Measurements from ENCODE around the gene ADAMTS17. TPM values are rescaled to one million over a fixed set of nuclear protein-coding genes. Genes with fewer than 3 reads are reported as not detected.

ADAMTS17 gene
- total RNA-seq, 1 experiment from 2014 or later, result 1.6 TPM

DNA sequence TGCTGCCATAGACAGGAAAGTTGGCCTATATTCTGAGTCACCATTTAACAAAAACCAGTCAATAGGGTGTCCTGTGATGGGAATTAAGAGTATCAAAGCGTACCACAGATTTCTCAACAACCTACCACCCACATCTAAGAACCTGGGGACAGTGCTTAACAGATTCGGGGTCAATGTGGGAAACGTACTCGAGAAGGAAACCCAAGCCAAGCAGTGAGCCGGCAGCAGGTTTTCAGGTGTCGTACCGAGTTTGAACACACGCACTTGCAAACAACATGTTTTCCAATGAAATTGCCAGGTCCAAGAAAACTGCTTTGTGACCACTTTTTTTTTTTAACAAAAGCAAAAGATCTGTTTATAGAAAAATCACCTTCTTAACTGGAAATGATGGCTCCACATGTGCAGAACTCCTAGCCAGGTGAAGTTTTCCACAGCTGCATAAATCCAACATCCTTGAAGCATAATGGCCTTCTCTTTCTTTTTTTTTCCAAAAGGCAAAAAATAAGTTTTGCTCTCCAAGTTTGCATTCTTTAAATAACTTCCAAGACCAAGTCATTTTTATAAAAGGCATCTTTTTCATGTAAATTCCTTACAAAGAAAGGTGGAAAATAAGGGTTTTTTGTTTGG is 45.7 kb downstream of the ADAMTS17 start:
- Histone ChIP-seq H3K4me3 (ENCODE audit: low read depth in 2 of 2, low read length in 2 of 2) (no peak overlapping the region), H3K9me3 (ENCODE audit: control insufficient read depth, insufficient read depth, low read depth, low read length) (no peaks in the 10 kb centered on the region), H3K27me3 (ENCODE audit: control insufficient read depth, insufficient read depth, low read length) (no peaks in the 10 kb centered on the region), H3K36me3 (ENCODE audit: control insufficient read depth, insufficient read depth, low read length) (no peaks in the 10 kb centered on the region), H3K4me1 (ENCODE audit: control insufficient read depth, insufficient read depth, low read length) (no peaks in the 10 kb centered on the region), H3K27ac (ENCODE audit: low read length) (no peak overlapping the region)
- DNase-seq (ENCODE audit: low read depth, low spot score), result no peak
- ChIA-PET CTCF (no interaction called here), POLR2A (no interaction called here)
- in situ Hi-C loops (cut with HindIII; ENCODE audit: low pct_unique_long_range_greater_than_20kb, low sequenced_read_pairs), result no loop called here
- no TSS peak for BruUV-seq (replicated peaks)
- no peak for ATAC-seq
- intact Hi-C loops (cut with micrococcal nuclease; ENCODE audit: unreplicated experiment), result no loop called here
- no peak for TF ChIP-seq POLR2AphosphoS5 (IDR thresholded peaks at IDR 0.05; ENCODE audit: low read depth, low read length)
- no peak for TF ChIP-seq SIN3A (IDR thresholded peaks at IDR 0.05; ENCODE audit: borderline replicate concordance, insufficient read depth, low read depth, low read length)
- TF ChIP-seq, protein P1, sequence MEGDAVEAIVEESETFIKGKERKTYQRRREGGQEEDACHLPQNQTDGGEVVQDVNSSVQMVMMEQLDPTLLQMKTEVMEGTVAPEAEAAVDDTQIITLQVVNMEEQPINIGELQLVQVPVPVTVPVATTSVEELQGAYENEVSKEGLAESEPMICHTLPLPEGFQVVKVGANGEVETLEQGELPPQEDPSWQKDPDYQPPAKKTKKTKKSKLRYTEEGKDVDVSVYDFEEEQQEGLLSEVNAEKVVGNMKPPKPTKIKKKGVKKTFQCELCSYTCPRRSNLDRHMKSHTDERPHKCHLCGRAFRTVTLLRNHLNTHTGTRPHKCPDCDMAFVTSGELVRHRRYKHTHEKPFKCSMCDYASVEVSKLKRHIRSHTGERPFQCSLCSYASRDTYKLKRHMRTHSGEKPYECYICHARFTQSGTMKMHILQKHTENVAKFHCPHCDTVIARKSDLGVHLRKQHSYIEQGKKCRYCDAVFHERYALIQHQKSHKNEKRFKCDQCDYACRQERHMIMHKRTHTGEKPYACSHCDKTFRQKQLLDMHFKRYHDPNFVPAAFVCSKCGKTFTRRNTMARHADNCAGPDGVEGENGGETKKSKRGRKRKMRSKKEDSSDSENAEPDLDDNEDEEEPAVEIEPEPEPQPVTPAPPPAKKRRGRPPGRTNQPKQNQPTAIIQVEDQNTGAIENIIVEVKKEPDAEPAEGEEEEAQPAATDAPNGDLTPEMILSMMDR (IDR thresholded peaks at IDR 0.05), result no peak
- TF ChIP-seq TCF7L2 (IDR thresholded peaks at IDR 0.05; ENCODE audit: low read depth, low read length), result no peak
- TF ChIP-seq, protein P2, sequence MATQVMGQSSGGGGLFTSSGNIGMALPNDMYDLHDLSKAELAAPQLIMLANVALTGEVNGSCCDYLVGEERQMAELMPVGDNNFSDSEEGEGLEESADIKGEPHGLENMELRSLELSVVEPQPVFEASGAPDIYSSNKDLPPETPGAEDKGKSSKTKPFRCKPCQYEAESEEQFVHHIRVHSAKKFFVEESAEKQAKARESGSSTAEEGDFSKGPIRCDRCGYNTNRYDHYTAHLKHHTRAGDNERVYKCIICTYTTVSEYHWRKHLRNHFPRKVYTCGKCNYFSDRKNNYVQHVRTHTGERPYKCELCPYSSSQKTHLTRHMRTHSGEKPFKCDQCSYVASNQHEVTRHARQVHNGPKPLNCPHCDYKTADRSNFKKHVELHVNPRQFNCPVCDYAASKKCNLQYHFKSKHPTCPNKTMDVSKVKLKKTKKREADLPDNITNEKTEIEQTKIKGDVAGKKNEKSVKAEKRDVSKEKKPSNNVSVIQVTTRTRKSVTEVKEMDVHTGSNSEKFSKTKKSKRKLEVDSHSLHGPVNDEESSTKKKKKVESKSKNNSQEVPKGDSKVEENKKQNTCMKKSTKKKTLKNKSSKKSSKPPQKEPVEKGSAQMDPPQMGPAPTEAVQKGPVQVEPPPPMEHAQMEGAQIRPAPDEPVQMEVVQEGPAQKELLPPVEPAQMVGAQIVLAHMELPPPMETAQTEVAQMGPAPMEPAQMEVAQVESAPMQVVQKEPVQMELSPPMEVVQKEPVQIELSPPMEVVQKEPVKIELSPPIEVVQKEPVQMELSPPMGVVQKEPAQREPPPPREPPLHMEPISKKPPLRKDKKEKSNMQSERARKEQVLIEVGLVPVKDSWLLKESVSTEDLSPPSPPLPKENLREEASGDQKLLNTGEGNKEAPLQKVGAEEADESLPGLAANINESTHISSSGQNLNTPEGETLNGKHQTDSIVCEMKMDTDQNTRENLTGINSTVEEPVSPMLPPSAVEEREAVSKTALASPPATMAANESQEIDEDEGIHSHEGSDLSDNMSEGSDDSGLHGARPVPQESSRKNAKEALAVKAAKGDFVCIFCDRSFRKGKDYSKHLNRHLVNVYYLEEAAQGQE (IDR thresholded peaks at IDR 0.05; ENCODE audit: insufficient read depth in 1 of 2, low read depth in 2 of 2, low read length in 1 of 2), result no peak

DNA sequence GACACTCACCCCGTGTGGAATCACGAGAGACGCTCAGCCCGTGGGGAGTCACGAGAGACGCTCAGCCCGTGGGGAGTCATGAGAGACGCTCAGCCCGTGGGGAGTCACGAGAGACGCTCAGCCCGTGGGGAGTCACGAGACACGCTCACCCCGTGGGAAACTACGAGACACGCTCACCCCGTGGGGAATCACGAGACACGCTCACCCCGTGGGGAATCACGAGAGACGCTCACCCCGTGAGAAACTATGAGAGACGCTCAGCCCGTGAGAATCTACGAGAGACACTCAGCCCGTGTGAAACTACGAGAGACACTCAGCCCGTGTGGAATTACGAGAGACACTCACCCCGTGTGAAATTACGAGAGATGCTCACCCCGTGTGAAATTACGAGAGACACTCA is 49.8 kb downstream of the ADAMTS17 start:
- no peaks in the 10 kb centered on the region for H3K9me3 ChIP-seq (ENCODE audit: control insufficient read depth, insufficient read depth, low read depth, low read length)
- no peak for DNase-seq (ENCODE audit: low read depth, low spot score)
- H3K27ac ChIP-seq (ENCODE audit: low read length), result no peak overlapping the region
- BruUV-seq (replicated peaks), result no TSS peak
- ATAC-seq, result no peak
- no peaks in the 10 kb centered on the region for H3K4me1 ChIP-seq (ENCODE audit: control insufficient read depth, insufficient read depth, low read length)
- intact Hi-C loops (cut with micrococcal nuclease; ENCODE audit: unreplicated experiment), result no loop called here
- CTCF ChIA-PET, result no interaction called here
- in situ Hi-C loops (cut with HindIII; ENCODE audit: low pct_unique_long_range_greater_than_20kb, low sequenced_read_pairs), result no loop called here
- no peaks in the 10 kb centered on the region for H3K27me3 ChIP-seq (ENCODE audit: control insufficient read depth, insufficient read depth, low read length)
- TF ChIP-seq, protein P2 (IDR thresholded peaks at IDR 0.05; ENCODE audit: insufficient read depth in 1 of 2, low read depth in 2 of 2, low read length in 1 of 2), result no peak
- no peak overlapping the region for H3K4me3 ChIP-seq (ENCODE audit: low read depth in 2 of 2, low read length in 2 of 2)
- POLR2A ChIA-PET, result no interaction called here
- H3K36me3 ChIP-seq (ENCODE audit: control insufficient read depth, insufficient read depth, low read length), result no peaks in the 10 kb centered on the region
